ENCODE data around the gene TDRD12.

GRCh38 chr19:32876236-32876918 lies 156.8 kb downstream of the TDRD12 start:
- TF ChIP-seq POLR2AphosphoS5 (IDR thresholded peaks at IDR 0.05; ENCODE audit: low read depth, low read length) (no peak), REST (IDR thresholded peaks at IDR 0.05; ENCODE audit: insufficient read depth in 1 of 2, low read depth in 2 of 2, low read length in 2 of 2) (no peak)
